SK-N-SH (cell line): ENCODE results near the gene MYO1D. TPM values are rescaled to one million over a fixed set of nuclear protein-coding genes. Genes with fewer than 3 reads are reported as not detected.

Experiments used
- CTCF ChIA-PET: fragments of 300-600, 350-600 bp; formaldehyde crosslinking; extraction: SDS; loops from one replicate; lab custom pipeline; 2021; lab: Yijun Ruan, JAX
- POLR2A ChIA-PET: fragments of 350-600 bp; sonication (Branson Sonifier 250); formaldehyde crosslinking; extraction: SDS; loops from one replicate; lab custom pipeline; 2020; ENCODE audit warnings: antibody characterized with exemption, inconsistent platforms; lab: Yijun Ruan, JAX
- DNase-seq: peaks from one replicate; pipeline ENCODE4 v3.0.0; 2012
- H2AFZ ChIP-seq: fragments of 200-600 bp; sonication (generic); 2 replicates; pipeline ENCODE4 v1.8.1; 2016; ENCODE audit warnings: antibody characterized with exemption, mild to moderate bottlenecking, low read depth
- H3F3A ChIP-seq: fragments of 200-600 bp; sonication (generic); replicated peaks from 2 replicates; pipeline ENCODE3; 2016; ENCODE audit warnings: antibody characterized with exemption, mild to moderate bottlenecking; ENCODE audit not compliant: insufficient read depth
- H3K27ac ChIP-seq, 2 experiments: fragments of 200-500 bp in 1 of 2; fragments of 200-600 bp in 1 of 2; sonication (Bioruptor generic) in 1 of 2; sonication (generic), shearing (Covaris generic) in 1 of 2; 2 replicates each; pipeline versions ENCODE4 v1.5.1 to v1.6.1; 2014 to 2016; ENCODE audit warnings: low read depth in 2 of 2, inconsistent platforms in 1 of 2, low read length in 1 of 2, mild to moderate bottlenecking in 1 of 2, mixed read lengths in 1 of 2
- H3K27me3 ChIP-seq: fragments of 200-600 bp; sonication (generic), shearing (Covaris generic); 2 replicates; pipeline ENCODE4 v1.6.1; 2016; ENCODE audit warnings: mixed run types; ENCODE audit not compliant: insufficient read depth
- H3K36me3 ChIP-seq, 2 experiments: fragments of 200-500 bp in 1 of 2; fragments of 200-600 bp in 1 of 2; sonication (Bioruptor generic) in 1 of 2; sonication (generic) in 1 of 2; replicated peaks in 1 of 2; 2 replicates each; pipeline versions ENCODE3 to v1.5.1; 2014 to 2016; ENCODE audit warnings: low read length in 1 of 2, mild to moderate bottlenecking in 1 of 2; ENCODE audit not compliant: insufficient read depth in 2 of 2, control insufficient read depth in 1 of 2
- H3K4me1 ChIP-seq, 2 experiments: fragments of 200-500 bp in 1 of 2; fragments of 200-600 bp in 1 of 2; sonication (Bioruptor generic) in 1 of 2; sonication (generic), shearing (Covaris generic) in 1 of 2; 2 replicates each; pipeline versions ENCODE4 v1.5.1 to v1.6.1; 2014 to 2016; ENCODE audit warnings: low read depth in 1 of 2, low read length in 1 of 2, mixed run types in 1 of 2; ENCODE audit not compliant: insufficient read depth in 2 of 2, control insufficient read depth in 1 of 2
- H3K4me2 ChIP-seq: fragments of 200-600 bp; sonication (generic), shearing (Covaris generic); 2 replicates; pipeline ENCODE4 v1.6.1; 2017; ENCODE audit warnings: mixed run types
- H3K4me3 ChIP-seq, 2 experiments: fragments of 200-500 bp in 1 of 2; fragments of 200-600 bp in 1 of 2; sonication (Bioruptor generic) in 1 of 2; sonication (generic), shearing (Covaris generic) in 1 of 2; 2 replicates each; pipeline versions ENCODE4 v1.5.1 to v1.8.1; 2014 to 2016; ENCODE audit warnings: low read depth in 2 of 2, inconsistent platforms in 1 of 2, low read length in 1 of 2, mild to moderate bottlenecking in 1 of 2, mixed read lengths in 1 of 2, moderate library complexity in 1 of 2
- H3K79me2 ChIP-seq: fragments of 200-600 bp; sonication (generic); 2 replicates; pipeline ENCODE4 v1.8.1; 2017; ENCODE audit warnings: mild to moderate bottlenecking; ENCODE audit not compliant: insufficient read depth
- H3K9ac ChIP-seq: fragments of 200-600 bp; sonication (generic); 2 replicates; pipeline ENCODE4 v1.6.1; 2017; ENCODE audit warnings: mixed run types
- H3K9me2 ChIP-seq: fragments of 200-600 bp; sonication (generic); 2 replicates; pipeline ENCODE4 v1.6.1; 2017; ENCODE audit warnings: mixed run types
- H3K9me3 ChIP-seq: fragments of 200-600 bp; sonication (generic); 2 replicates; pipeline ENCODE4 v1.6.1; 2017; ENCODE audit warnings: mixed run types, mild to moderate bottlenecking, moderate library complexity
- H4K20me1 ChIP-seq: fragments of 200-600 bp; sonication (generic); 2 replicates; pipeline ENCODE4 v1.6.1; 2017; ENCODE audit warnings: mild to moderate bottlenecking, mixed run types; ENCODE audit not compliant: insufficient read depth
- CTCF ChIP-seq: fragments of 200-600 bp; sonication (generic); IDR thresholded peaks from 2 replicates; pipeline ENCODE4 v1.6.1; 2017; ENCODE audit warnings: antibody characterized with exemption, mild to moderate bottlenecking, moderate library complexity
- EP300 ChIP-seq, 2 experiments: IDR thresholded peaks; 2 replicates each; pipeline versions ENCODE4 v1.4.0 to v1.6.1; 2012; ENCODE audit warnings: borderline replicate concordance in 1 of 2, low read depth in 1 of 2, low read length in 1 of 2
- FOSL2 ChIP-seq: IDR thresholded peaks from 2 replicates; pipeline ENCODE4 v1.4.0; 2012; ENCODE audit warnings: low read depth, mild to moderate bottlenecking, moderate library complexity, borderline replicate concordance
- FOXM1 ChIP-seq: IDR thresholded peaks from 2 replicates; pipeline ENCODE4 v1.4.0; 2012; ENCODE audit warnings: low read depth, mild to moderate bottlenecking
- GABPA ChIP-seq: IDR thresholded peaks from 2 replicates; pipeline ENCODE4 v1.4.0; 2012; ENCODE audit warnings: low read depth, mild to moderate bottlenecking
- IRF3 ChIP-seq: fragments of 150-350 bp; IDR thresholded peaks from 2 replicates; pipeline ENCODE4 v1.6.1; 2016; ENCODE audit warnings: mild to moderate bottlenecking, low read depth, low read length
- MXI1 ChIP-seq: IDR thresholded peaks from 2 replicates; pipeline ENCODE4 v1.6.1; 2012; ENCODE audit warnings: mild to moderate bottlenecking, low read depth, low read length, improper control_type of control experiment
- NFIC ChIP-seq: IDR thresholded peaks from 2 replicates; pipeline ENCODE4 v1.4.0; 2012; ENCODE audit warnings: borderline replicate concordance
- PBX3 ChIP-seq: IDR thresholded peaks from 2 replicates; pipeline ENCODE4; 2012
- POLR2AphosphoS5 ChIP-seq: IDR thresholded peaks from 2 replicates; pipeline ENCODE4 v1.6.1; 2012; ENCODE audit warnings: low read depth, low read length
- REST ChIP-seq: IDR thresholded peaks from 2 replicates; pipeline ENCODE4 v1.6.1; 2012; ENCODE audit warnings: mild to moderate bottlenecking, low read depth, low read length, moderate library complexity
- RXRA ChIP-seq: IDR thresholded peaks from 2 replicates; pipeline ENCODE4 v1.4.0; 2012; ENCODE audit warnings: low read depth, mild to moderate bottlenecking, borderline replicate concordance
- TCF12 ChIP-seq: IDR thresholded peaks from 2 replicates; pipeline ENCODE4 v1.4.0; 2012
- TEAD4 ChIP-seq: IDR thresholded peaks from 2 replicates; pipeline ENCODE4 v1.4.0; 2012; ENCODE audit warnings: mild to moderate bottlenecking, borderline replicate concordance; ENCODE audit not compliant: insufficient read depth
- USF1 ChIP-seq: IDR thresholded peaks from 2 replicates; pipeline ENCODE4 v1.4.0; 2012; ENCODE audit warnings: low read depth, borderline replicate concordance
- USF2 ChIP-seq: fragments of 150-350 bp; IDR thresholded peaks from 2 replicates; pipeline ENCODE4 v1.6.1; 2017; ENCODE audit warnings: antibody characterized with exemption, low read length, low read depth, borderline replicate concordance
- YY1 ChIP-seq: IDR thresholded peaks from 2 replicates; pipeline ENCODE4 v1.4.0; 2012; ENCODE audit warnings: low read depth, mild to moderate bottlenecking
- WGBS: methylation state at CpG from one replicate; pipeline ENCODE4 v1.1.6; 2017; ENCODE audit warnings: low lambda C conversion rate; 5-methylcytosine and 5-hydroxymethylcytosine counted together
- polyA plus RNA-seq, 3 experiments: library from polyadenylated mRNA; depleted of rRNA; stranded (reverse); fragments of >200 nt; gene quantifications; 2 replicates each; pipeline ENCODE4 v1.2.3, GENCODE V29; 2012

The MYO1D gene
- polyA plus RNA-seq, 1 of the 3 experiments (the other 2 are of a cell fraction) = 20.4 TPM

GRCh38 chr17:32725697-32726096 lies 151.2 kb downstream of the MYO1D start (continued):
- no peak for TF ChIP-seq FOXM1

- no peaks in the 10 kb centered on the region for H3K79me2 ChIP-seq
- no peak overlapping the region for H3K27ac ChIP-seq
- peaks cover 12 to 36% of the 10 kb centered on the region in 2 experiments for H3K36me3 ChIP-seq
- 68% methylated on average over 5 of the region's 5 CpGs for WGBS
- TF ChIP-seq TCF12 = no peak
- TF ChIP-seq TEAD4 = no peak
- TF ChIP-seq RXRA = no peak
- no peak for TF ChIP-seq GABPA
- TF ChIP-seq IRF3 = no peak
- TF ChIP-seq POLR2AphosphoS5 = no peak
- TF ChIP-seq MXI1 = no peak
- TF ChIP-seq PBX3 = no peak
- no peak for TF ChIP-seq YY1
- TF ChIP-seq USF1 = no peak
- TF ChIP-seq CTCF = no peak
- no peak for TF ChIP-seq REST
- TF ChIP-seq USF2 = no peak
- TF ChIP-seq FOSL2 = no peak
- no peak for TF ChIP-seq NFIC
- no peak for TF ChIP-seq EP300 (IDR thresholded peaks at IDR 0.05; ENCODE audit: borderline replicate concordance in 1 of 2, low read depth in 1 of 2, low read length in 1 of 2)
- H3K9me3 ChIP-seq = no peaks in the 10 kb centered on the region
- H3K9ac ChIP-seq = no peak overlapping the region
- DNase-seq = no peak
- CTCF ChIA-PET = interaction anchor here (1.2 to 1.8 kb wide), 3 partner anchors 60 to 261 kb away, joined by 3 to 4 read pairs (median 4); no protein-coding TSS in a partner anchor
- H3K27me3 ChIP-seq = no peaks in the 10 kb centered on the region
- no peak overlapping the region for H3K4me2 ChIP-seq
- H3K9me2 ChIP-seq = no peaks in the 10 kb centered on the region
- no peaks in the 10 kb centered on the region for H3F3A ChIP-seq
- no peaks in the 10 kb centered on the region for H4K20me1 ChIP-seq
- POLR2A ChIA-PET = no interaction called here
- no peak overlapping the region for H3K4me3 ChIP-seq
- H2AFZ ChIP-seq = no peak overlapping the region
- no peaks in the 10 kb centered on the region for H3K4me1 ChIP-seq
These were observed 153.5 kb downstream of the MYO1D start for GRCh38 chr17:32723310-32723955.
